Chondrocyte (in vitro differentiated cells): Measurements from ENCODE around the gene PLXDC2. TPM values are rescaled to one million over a fixed set of nuclear protein-coding genes. Genes with fewer than 3 reads are reported as not detected.

Experiments
- DNase-seq: peaks from one replicate; pipeline ENCODE4 v3.0.0; 2021; ENCODE audit warnings: mixed read lengths, low spot score
- H3K27ac Mint-ChIP-seq: one replicate; pipeline ENCODE4 v1.8.0; 2021; ENCODE audit warnings: mild to moderate bottlenecking, moderate library complexity, mixed read lengths; ENCODE audit not compliant: unreplicated experiment
- H3K27me3 Mint-ChIP-seq: 2 replicates; pipeline ENCODE4 v1.8.0; 2021; ENCODE audit warnings: low read depth, mixed read lengths
- H3K36me3 Mint-ChIP-seq: 2 replicates; pipeline ENCODE4 v1.8.0; 2021; ENCODE audit warnings: low read depth, mixed read lengths
- H3K4me1 Mint-ChIP-seq: 2 replicates; pipeline ENCODE4 v1.8.0; 2021; ENCODE audit warnings: low read depth, mild to moderate bottlenecking, mixed read lengths
- H3K4me3 Mint-ChIP-seq: one replicate; pipeline ENCODE4 v1.8.0; 2021; ENCODE audit warnings: mild to moderate bottlenecking, moderate library complexity, mixed read lengths; ENCODE audit not compliant: unreplicated experiment
- H3K9me3 Mint-ChIP-seq: 2 replicates; pipeline ENCODE4 v1.8.0; 2021; ENCODE audit warnings: low read depth, mixed read lengths
- total RNA-seq: library from RNA; stranded (reverse); gene quantifications from 3 replicates; pipeline ENCODE4 v1.2.1, GENCODE V29; 2021
- TF ChIP-seq, protein P1 (sequence below): fragments of 200-600 bp; sonication (generic); IDR thresholded peaks from 2 replicates; pipeline ENCODE4 v1.5.0; 2021; ENCODE audit warnings: antibody characterized with exemption, mild to moderate bottlenecking, moderate library complexity

The PLXDC2 gene
- total RNA-seq, 1 donor from 2014 or later, result 88.5 TPM

DNA sequence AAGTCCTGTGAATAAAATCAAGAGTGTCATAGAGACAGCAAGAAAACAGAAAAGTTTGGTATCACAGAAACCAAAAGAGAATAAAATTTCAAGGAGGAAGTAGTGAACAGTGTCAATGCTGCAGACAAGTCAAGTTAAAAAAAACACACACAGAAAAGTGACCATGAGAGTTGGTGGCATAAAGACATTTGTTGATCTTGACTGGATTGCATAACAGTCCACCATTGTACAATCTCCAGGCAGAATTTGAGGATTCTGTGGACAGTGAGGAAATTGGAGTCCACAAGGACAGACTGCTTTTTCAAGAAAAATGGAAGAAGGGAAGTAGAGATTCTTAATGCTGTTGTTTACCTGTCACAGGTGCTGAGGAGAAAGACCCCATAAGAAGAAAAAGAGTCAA, 412.5 kb downstream of the PLXDC2 start:
- TF ChIP-seq, protein P1, sequence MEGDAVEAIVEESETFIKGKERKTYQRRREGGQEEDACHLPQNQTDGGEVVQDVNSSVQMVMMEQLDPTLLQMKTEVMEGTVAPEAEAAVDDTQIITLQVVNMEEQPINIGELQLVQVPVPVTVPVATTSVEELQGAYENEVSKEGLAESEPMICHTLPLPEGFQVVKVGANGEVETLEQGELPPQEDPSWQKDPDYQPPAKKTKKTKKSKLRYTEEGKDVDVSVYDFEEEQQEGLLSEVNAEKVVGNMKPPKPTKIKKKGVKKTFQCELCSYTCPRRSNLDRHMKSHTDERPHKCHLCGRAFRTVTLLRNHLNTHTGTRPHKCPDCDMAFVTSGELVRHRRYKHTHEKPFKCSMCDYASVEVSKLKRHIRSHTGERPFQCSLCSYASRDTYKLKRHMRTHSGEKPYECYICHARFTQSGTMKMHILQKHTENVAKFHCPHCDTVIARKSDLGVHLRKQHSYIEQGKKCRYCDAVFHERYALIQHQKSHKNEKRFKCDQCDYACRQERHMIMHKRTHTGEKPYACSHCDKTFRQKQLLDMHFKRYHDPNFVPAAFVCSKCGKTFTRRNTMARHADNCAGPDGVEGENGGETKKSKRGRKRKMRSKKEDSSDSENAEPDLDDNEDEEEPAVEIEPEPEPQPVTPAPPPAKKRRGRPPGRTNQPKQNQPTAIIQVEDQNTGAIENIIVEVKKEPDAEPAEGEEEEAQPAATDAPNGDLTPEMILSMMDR, result no peak
- H3K4me1 Mint-ChIP-seq, result peaks cover 3% of the 10 kb centered on the region
- no peak for DNase-seq
- no peak overlapping the region for H3K4me3 Mint-ChIP-seq
- H3K27ac Mint-ChIP-seq, result no peak overlapping the region
- peaks cover 3% of the 10 kb centered on the region for H3K9me3 Mint-ChIP-seq
- H3K36me3 Mint-ChIP-seq, result peaks cover 11% of the 10 kb centered on the region
- no peaks in the 10 kb centered on the region for H3K27me3 Mint-ChIP-seq

DNA sequence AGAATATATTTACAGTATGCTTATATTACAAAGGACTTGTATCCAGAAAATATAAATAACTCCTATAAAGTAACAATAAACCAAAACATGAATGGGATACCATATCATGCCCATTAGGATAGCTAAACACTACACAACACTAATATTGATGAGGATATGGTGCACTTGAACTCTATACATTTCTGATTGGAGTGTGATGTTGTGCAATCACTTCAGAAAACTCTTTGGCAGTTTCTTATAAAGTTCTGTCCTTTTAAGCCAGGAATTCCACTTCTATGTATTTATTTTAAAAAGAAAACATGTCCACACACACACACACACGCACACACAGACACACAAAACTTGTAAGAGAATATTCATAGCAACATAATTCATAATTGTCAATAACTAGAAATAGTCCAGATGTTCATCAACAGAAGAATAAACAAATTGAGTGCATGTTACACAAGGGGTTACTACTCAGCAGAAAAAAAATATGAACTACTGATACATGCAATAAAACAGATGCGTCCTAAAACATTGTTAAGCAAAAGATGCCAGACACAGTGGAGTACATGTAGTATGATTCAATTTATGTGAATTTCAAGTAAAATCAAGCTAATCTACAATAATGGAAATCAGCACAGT, 416.0 kb downstream of the PLXDC2 start:
- peaks cover 3% of the 10 kb centered on the region for H3K9me3 Mint-ChIP-seq
- H3K36me3 Mint-ChIP-seq, result peaks cover 11% of the 10 kb centered on the region
- H3K27ac Mint-ChIP-seq, result no peak overlapping the region
- TF ChIP-seq, protein P1, result no peak
- no peaks in the 10 kb centered on the region for H3K27me3 Mint-ChIP-seq
- peaks cover 3% of the 10 kb centered on the region for H3K4me1 Mint-ChIP-seq
- H3K4me3 Mint-ChIP-seq, result no peak overlapping the region
- DNase-seq, result no peak

DNA sequence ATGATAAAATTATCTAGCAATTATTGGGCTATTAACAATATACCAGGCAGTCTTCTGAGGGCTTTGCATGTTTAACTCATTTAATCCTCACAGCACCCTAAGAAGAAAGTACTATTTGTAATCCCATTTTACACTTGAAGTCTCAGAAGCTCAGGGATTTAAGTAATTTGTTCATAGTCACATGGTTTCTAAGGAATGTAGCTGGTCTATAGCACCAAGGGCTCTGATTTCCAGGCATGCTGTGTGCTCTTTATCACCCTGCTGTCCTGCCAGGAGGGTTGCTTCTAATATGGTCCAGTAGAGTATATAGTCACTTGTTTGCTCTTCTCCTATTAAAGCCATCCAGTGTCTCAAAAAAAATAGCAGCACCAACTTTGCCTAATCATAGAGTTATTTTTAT, 417.2 kb downstream of the PLXDC2 start:
- H3K36me3 Mint-ChIP-seq, result peaks cover 12% of the 10 kb centered on the region
- TF ChIP-seq, protein P1, result no peak
- H3K27ac Mint-ChIP-seq, result no peak overlapping the region
- H3K4me3 Mint-ChIP-seq, result no peak overlapping the region
- no peaks in the 10 kb centered on the region for H3K27me3 Mint-ChIP-seq
- no peak for DNase-seq
- peaks cover 3% of the 10 kb centered on the region for H3K4me1 Mint-ChIP-seq
- peaks cover 3% of the 10 kb centered on the region for H3K9me3 Mint-ChIP-seq

DNA sequence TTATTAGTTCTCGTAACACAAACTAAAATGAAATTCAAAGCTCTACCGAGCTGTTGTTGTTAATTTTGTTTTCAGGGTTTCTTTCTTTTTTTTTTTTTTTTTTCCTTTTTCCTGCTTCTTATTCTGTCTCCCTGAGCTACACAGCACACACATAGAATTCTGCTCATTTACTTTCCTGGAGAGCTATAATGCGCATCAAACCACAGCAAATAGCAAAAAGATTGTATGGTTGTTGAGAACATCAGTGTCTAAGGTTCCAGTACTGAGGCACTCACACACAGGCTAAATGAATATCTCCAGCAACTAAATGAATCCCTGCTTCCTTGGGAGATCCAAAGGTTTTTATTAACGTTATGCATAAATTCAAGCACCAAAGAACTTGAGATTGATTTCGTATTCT, 418.3 kb downstream of the PLXDC2 start:
- Mint-ChIP-seq H3K4me3 (no peak overlapping the region), H3K9me3 (no peaks in the 10 kb centered on the region), H3K4me1 (peaks cover 6% of the 10 kb centered on the region), H3K36me3 (peaks cover 13% of the 10 kb centered on the region), H3K27ac (no peak overlapping the region), H3K27me3 (no peaks in the 10 kb centered on the region)
- no peak for DNase-seq
- TF ChIP-seq, protein P1, result no peak

DNA sequence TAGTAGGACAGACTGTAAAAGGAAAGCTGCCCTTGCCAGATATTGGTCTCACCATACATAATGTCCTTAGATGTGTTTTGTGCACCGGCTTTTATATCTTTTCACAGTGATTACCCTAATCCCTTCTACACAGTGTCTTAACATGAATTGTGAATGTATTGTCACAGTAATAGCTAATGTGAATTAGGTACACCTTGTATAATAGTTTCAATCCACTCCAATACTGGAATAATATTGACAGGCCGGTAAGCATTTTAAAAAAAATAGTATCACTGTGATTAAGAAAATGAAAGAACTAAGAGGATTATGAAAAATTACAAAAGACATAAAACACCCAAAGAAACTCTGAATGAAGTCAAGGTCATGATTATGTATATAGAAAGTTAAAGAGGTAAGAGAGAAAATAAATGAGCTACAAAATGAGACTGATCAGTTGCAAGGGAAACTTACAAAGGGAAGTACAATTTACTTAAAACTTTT, 420.9 kb downstream of the PLXDC2 start:
- H3K4me3 Mint-ChIP-seq, result no peak overlapping the region
- H3K27ac Mint-ChIP-seq, result no peak overlapping the region
- peaks cover 27% of the 10 kb centered on the region for H3K4me1 Mint-ChIP-seq
- TF ChIP-seq, protein P1, result no peak
- DNase-seq, result no peak
- H3K27me3 Mint-ChIP-seq, result no peaks in the 10 kb centered on the region
- H3K9me3 Mint-ChIP-seq, result no peaks in the 10 kb centered on the region
- peaks cover 13% of the 10 kb centered on the region for H3K36me3 Mint-ChIP-seq
